Measurements from ENCODE around the gene SLC16A10.
"Not testable (repeated sequence)": the region's sequence is repeated elsewhere in the genome, so short reads cannot be mapped to it uniquely, and the experiment has no call there.

The SLC16A10 gene

GRCh38 chr6:111221804-111222203 is 134.5 kb downstream of the SLC16A10 start:
- no peak for DNase-seq

- DNase-seq: no peak
Measured at GRCh38 chr6:111222341-111222740, 135.0 kb downstream of the SLC16A10 start.

- DNase-seq: no peak
Measured at GRCh38 chr6:111228094-111228493, 140.8 kb downstream of the SLC16A10 start.

GRCh38 chr6:111230351-111231089 is 143.2 kb downstream of the SLC16A10 start:
- DNase-seq: no peak

GRCh38 chr6:111231090-111231459 is 143.8 kb downstream of the SLC16A10 start:
- no peak for DNase-seq

GRCh38 chr6:111237852-111238251 is 150.5 kb downstream of the SLC16A10 start:
- no peak for DNase-seq

- DNase-seq: no peak
Measured at GRCh38 chr6:111238464-111239119, 151.3 kb downstream of the SLC16A10 start.

- DNase-seq: no peak
Measured at GRCh38 chr6:111239461-111239860, 152.2 kb downstream of the SLC16A10 start.

GRCh38 chr6:111242452-111242851 is 155.1 kb downstream of the SLC16A10 start:
- DNase-seq: no peak

- DNase-seq: no peak
Measured at GRCh38 chr6:111243095-111243494, 155.8 kb downstream of the SLC16A10 start.

- DNase-seq: no peak
Measured at GRCh38 chr6:111248789-111249188, 161.5 kb downstream of the SLC16A10 start.

GRCh38 chr6:111250791-111251354 is 163.6 kb downstream of the SLC16A10 start:
- no peak for DNase-seq

GRCh38 chr6:111252726-111253125 is 165.4 kb downstream of the SLC16A10 start:
- DNase-seq: no peak

GRCh38 chr6:111254004-111254778 is 166.9 kb downstream of the SLC16A10 start:
- DNase-seq: no peak

GRCh38 chr6:111254779-111255166 is 167.5 kb downstream of the SLC16A10 start:
- no peak for DNase-seq

- not testable (repeated sequence) for DNase-seq
Measured at GRCh38 chr6:111255838-111256237, 168.5 kb downstream of the SLC16A10 start.

- no peak for DNase-seq
Measured at GRCh38 chr6:111256646-111257045, 169.3 kb downstream of the SLC16A10 start.

- no peak for DNase-seq
Measured at GRCh38 chr6:111258010-111258409, 170.7 kb downstream of the SLC16A10 start.

GRCh38 chr6:111258615-111259088 is 171.3 kb downstream of the SLC16A10 start:
- no peak for DNase-seq

GRCh38 chr6:111259089-111259831 is 172.0 kb downstream of the SLC16A10 start:
- peak; percentile 99 for DNase-seq

- DNase-seq: no peak
Measured at GRCh38 chr6:111260570-111261298, 173.4 kb downstream of the SLC16A10 start.

GRCh38 chr6:111263837-111264236 is 176.5 kb downstream of the SLC16A10 start:
- DNase-seq: no peak

Measured in activated CD4-positive, alpha-beta T cell treated with anti-CD3 and anti-CD28 coated beads, Interleukin-2, amount 50 U/mL, for 1 hour (primary cell).